NCI-H2107 treated with DMSO at 0.1 percent for 48 hours (cell line): Measurements from ENCODE around the gene LCMT2.

ENCODE experiments used
- DNase-seq: peaks from one replicate; lab custom pipeline; 2025; ENCODE audit not compliant: unreplicated experiment; lab: John Stamatoyannopoulos, UW

LCMT2 gene, protein sequence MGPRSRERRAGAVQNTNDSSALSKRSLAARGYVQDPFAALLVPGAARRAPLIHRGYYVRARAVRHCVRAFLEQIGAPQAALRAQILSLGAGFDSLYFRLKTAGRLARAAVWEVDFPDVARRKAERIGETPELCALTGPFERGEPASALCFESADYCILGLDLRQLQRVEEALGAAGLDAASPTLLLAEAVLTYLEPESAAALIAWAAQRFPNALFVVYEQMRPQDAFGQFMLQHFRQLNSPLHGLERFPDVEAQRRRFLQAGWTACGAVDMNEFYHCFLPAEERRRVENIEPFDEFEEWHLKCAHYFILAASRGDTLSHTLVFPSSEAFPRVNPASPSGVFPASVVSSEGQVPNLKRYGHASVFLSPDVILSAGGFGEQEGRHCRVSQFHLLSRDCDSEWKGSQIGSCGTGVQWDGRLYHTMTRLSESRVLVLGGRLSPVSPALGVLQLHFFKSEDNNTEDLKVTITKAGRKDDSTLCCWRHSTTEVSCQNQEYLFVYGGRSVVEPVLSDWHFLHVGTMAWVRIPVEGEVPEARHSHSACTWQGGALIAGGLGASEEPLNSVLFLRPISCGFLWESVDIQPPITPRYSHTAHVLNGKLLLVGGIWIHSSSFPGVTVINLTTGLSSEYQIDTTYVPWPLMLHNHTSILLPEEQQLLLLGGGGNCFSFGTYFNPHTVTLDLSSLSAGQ

DNA sequence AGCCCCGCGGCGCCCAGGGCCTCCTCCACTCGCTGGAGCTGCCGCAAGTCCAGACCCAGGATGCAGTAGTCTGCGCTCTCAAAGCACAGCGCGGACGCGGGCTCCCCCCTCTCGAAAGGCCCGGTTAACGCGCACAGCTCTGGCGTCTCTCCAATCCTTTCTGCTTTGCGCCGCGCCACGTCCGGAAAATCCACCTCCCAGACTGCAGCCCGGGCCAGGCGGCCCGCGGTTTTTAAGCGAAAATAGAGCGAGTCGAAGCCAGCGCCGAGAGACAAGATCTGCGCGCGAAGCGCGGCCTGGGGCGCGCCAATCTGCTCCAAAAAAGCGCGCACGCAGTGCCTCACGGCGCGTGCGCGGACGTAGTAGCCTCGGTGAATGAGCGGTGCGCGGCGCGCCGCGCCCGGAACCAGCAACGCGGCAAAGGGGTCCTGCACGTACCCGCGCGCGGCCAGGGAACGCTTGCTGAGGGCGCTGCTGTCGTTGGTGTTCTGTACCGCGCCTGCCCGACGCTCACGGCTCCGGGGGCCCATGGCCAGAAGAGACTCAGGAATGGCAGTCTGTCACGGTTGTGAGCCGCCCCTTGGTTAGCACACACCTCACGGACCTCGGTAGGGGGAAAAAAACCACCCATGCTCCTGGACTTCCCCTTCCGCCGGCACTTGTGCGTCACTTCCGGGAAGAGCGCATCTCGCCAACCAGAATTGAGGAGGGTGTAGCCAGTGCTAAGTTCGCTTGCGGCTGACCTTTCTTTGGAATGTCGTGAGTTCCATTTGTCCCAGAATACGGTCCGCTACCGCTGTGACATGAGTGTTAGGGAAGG, at the start of gene LCMT2:
Gene LCMT2, minus strand, starts transcription at position 614 of the 820 bp plus-strand sequence. Its CDS starts 84 bp downstream, at position 530.
- peak; percentile 40 for DNase-seq

DNA sequence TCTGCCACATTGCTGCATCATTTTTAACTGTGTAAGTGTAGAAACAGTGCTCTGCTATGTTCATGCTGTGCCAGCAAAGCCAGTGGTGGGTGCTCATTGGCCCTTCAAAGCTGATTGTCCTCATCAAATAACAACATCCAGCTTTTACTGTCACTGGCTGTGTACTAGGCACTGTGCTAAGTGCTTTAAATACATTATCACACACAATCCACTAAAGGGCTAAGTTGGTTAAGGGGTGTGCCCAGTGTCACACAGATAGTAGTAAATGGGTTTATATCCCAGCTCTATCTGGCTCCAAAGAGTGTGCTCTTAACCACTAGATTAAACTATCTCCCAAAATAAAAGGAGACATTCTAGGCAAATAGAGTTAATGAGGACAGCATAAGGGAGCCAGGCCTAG, 48.2 kb upstream of the LCMT2 start:
- no peak for DNase-seq

DNA sequence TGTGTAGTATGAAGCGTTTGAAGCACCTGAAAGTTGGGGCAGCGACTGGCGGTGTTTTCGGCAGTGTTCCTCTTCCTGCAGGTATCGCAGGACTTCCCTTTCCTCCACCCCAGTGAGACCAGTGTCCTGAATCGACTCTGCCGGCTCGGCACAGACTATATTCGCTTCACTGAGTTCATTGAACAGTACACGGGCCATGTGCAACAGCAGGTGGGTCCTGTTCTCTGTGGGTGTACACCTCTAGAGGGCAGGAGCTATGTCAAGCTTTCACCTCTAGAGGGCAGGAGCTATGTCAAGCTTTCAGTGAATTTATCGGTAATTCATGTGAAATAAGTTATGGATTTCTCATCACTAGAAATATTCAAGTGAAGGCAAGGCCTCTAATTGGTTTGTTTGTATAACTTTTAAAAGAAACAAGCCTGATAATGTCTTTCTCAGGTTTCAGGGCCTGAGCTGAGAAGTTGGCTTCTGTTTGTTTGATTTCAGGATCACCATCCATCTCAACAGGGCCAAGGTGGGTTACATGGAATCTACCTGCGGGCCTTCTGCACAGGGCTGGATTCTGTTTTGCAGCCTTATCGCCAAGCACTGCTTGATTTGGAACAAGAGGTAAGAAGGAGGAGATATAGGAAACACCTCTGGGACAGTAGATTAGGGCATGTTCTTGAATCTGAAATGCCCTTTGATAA, 45.8 kb upstream of the LCMT2 start:
- DNase-seq, result no peak

DNA sequence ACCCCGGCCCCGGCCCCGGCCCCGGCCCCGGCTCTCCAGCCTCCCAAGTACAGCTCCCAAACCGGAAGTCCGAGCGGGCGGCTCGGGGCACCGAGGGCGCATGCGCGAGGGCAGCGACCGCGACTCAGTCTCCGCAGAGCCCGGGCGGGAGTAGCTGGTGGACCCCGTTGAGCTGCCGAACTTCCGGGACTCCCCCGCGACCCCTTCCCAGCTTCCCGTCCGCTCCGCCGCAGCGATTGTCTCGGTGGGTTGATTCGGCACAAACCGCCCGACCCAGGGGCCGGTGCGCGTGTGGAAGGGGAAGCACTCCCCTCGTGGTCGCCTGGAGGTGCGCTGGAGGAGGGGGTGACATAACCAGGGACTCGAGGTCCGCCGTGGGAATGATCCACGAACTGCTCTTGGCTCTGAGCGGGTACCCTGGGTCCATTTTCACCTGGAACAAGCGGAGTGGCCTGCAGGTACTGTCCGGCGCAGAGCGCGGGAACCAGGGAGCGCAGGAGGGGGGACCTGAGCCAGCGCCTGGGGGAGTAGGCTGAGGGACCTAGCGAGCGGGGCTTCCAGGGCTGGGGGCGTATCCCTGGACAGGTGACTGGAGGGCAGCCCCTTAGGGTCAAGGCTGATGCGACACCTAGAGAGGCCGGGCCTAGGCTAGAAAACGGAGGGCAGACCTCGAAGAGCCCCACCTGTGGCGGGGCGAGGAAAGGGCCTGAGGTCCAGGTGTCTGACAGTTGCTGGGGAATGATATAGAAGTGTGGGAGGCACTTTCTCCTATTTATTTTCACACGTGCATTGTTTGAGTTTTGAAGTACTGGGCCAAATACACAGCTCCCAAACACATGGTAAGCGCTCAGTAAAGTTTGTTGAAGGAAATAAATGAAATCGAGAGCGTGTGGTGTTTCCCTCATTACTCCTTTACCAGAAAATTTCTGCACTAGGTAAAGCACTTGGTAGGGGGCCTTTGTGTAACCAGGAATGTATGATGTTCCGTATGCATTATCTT, 40.9 kb upstream of the LCMT2 start, which contains the start of the genes TUBGCP4 and ZSCAN29:
Gene TUBGCP4, plus strand, starts transcription at position 127 of the 1,000 bp plus-strand sequence. Its CDS starts 254 bp downstream, at position 381.
Gene ZSCAN29, minus strand, starts transcription at position 69 of the 1,000 bp plus-strand sequence. CDS start 1,130 bp downstream, outside the sequence.
- peak; percentile 14 for DNase-seq

DNA sequence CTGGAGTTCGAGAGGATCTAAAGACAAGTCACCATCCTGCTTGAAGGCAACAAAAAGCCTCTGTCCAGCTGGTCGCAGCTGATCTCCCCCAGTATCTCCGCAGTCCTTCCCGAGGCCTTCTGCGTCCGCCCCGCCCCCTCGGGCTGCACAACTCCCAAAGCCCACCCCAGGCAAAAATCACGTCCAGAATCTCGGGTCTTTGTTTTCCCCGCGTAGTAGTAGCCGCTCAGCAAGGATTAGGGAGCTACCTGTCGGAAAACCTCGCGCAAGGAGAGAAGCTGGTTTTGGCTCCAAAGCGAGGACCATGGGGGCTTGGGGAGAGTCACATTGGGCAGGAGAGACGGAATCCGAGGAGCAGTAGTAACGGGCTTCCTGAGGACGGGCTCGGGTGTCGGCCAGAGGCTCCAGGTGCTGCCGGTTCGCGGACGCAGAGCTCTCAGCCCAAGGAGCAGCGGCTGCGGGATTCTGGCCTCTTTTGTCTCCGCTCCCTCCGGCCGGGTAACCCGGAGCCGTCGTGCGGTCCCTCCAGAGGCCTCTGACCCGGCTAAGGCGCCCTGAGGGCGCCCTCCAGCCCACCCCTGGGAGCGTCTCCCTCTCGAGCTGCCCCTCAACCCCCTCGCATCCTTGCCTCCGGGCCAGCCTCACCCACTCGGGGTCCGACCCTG, 40.1 kb upstream of the LCMT2 start:
- DNase-seq, result no peak

DNA sequence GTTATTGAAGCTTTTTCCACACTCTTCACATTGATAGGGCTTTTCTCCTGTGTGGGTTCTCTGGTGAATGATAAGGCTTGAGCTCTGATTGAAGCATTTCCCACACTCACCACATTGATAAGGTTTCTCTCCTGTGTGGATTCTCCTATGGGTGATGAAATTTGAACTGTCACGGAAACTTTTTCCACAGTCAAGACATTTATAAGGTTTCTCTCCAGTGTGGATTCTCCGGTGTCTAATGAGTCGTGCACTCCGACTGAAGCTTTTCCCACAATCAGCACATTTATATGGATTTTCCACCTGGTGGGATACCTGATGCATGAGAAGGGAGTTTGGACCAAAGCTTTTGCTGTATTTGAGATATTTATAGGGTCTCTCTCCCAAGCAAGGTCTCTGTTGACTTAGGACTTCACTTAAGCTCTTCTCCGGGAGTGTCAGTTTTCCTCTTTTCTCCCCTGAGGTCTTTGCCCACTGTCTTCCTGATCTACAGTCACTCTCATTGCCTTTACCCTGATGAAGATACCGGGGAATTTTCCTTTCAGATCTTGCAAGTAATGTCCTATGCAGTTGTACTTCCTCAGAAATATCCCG, 31.0 kb upstream of the LCMT2 start:
- no peak for DNase-seq

DNA sequence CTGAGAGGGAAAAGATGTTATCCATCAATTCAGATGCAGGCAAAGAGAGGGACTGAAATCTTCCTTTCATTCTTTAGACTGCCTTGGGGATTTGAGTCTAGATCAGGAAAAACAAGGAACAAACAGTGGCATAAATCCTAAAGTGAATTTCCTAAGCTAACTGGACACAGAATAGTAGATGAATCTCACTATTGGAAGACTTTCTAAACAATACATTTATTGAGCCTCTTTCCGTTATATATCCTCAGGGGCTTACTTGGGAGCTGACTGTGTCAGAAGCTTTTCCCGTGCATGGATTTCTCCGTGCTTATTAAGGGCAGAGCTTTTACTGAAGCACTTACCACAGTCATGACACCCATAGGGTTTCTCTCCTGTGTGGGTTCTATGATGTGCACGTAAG, 30.4 kb upstream of the LCMT2 start:
- DNase-seq, result no peak

DNA sequence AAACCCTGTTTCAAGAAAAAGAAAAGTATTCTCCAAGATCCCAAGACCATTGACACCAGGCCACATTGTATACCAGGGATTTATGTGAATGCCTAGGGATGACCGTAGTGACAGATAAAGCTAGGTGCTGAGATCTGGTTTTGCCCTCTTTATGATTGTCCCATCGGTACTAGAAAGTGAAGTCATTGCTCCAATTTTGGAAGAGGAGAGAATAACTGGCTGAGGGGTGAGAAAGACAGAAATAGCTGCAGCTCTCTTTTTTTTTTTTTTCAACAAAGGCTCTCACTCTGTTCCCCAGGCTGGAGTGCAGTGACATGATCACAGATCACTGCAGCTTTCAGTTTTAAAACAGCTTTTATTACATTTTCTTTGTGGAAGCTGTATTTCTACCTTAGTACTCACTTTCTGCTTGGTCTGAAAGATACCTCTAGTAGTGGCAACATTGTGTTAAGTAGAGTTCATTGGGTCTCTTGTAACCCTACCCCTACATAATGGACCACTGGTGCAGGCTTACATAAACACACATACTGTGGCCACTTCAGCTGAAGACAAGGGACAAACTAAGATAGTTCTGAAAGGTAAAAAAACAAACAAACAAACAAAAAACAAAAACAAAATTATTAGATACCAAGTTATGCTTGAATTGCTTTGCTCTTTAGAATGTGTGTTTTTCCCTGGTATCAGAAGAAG, 22.5 kb upstream of the LCMT2 start:
- no peak for DNase-seq

DNA sequence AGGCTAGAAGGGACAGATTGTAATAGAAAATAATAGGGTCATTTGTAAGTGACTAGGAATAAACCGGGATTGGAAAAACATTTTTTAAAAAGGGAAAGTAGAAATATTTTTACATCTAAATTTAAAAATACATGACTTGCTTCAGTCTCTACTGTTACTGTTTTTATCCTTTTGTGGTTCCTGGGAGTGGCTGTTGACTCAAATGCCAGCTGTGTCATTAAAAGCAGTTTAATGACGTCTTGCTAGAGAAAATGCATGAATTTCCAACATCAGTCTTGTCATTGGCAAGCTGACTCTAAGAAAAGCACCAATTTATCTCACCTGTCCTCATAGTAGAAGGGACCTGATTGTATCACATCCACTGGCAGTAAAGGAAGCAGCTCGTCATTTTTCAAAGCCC, 16.7 kb upstream of the LCMT2 start:
- no peak for DNase-seq

DNA sequence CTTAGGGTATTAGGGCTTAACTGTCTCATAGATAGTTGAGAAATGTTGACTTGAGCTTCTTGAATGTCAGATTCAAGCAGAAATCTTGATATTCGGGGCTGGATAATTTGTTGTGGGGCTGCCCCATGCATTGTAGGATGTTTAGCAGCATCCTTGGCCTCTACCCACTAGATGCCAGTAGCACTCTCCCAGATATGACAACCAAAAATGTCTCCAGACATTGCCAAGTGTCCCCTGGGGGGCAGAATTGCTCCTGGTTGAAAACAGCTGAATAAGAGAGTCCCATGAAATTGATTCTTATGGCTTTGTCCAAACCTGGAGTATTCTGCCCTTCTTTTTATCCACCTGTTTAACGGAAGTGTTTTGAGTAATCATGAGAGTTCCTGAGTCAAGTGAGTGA, 15.9 kb upstream of the LCMT2 start:
- no peak for DNase-seq

DNA sequence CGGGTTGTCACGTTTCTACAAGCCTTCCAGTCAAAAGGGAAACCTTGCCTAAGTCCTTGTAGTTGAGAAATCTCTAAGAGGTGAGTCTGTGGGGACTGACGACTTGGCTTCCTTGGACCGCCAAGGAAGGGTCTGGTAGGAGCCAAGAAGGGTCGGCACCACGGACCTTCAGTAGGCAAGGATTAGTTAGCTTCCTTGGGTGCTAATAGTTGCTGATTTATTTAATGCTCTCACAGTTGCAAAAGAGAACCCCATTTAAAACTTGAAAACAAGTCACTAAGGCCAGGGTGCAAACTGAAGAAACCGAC, 361 bp upstream of the LCMT2 start:
- DNase-seq, result no peak

DNA sequence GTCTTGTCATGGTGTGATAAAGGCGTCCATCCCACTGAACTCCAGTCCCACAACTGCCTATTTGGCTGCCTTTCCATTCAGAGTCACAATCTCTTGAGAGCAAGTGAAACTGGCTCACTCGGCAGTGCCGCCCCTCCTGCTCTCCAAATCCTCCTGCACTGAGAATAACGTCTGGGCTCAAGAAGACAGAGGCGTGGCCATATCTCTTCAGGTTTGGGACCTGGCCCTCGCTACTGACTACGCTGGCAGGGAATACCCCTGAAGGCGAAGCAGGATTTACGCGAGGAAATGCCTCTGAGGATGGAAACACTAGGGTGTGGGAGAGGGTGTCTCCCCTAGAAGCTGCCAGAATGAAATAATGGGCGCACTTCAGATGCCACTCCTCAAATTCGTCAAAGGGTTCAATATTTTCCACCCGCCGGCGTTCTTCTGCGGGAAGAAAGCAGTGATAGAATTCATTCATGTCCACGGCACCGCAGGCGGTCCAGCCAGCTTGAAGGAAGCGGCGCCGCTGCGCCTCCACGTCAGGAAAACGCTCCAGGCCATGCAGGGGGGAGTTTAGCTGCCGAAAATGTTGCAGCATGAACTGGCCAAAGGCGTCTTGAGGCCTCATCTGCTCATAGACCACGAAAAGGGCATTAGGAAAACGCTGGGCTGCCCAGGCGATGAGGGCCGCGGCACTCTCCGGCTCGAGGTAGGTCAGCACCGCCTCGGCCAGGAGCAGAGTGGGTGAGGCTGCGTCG, 985 bp downstream of the LCMT2 start:
- DNase-seq, result no peak

DNA sequence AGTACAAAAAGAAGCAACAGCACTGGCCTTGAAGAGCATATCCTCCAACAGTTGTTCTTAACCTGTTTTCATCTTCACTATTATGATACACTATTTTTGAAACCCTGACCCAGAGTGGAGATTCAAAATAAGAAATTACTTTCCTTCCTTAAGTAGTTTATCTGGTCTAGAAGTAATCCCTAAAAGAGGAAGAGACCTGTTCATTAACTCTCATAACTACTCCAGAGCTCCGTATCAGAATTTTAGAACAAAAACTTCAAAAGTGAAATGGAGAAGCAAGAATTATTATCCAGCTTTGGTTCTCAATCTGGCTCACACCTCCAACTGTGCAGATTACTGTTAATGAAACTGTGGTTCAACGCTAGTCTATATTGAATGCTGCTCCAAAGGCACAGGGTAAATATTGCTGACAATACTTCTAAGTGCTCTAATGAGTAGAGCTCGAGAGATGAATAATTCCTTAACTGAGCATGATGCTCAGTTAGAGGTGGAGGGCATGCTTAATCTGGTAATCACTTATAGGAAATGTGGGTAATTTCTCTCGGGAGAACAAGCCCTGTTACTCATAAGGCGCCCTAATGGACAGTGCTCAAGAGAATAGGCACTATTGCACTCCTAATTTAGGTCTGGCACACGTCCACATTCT, 5.2 kb downstream of the LCMT2 start:
- DNase-seq, result no peak

DNA sequence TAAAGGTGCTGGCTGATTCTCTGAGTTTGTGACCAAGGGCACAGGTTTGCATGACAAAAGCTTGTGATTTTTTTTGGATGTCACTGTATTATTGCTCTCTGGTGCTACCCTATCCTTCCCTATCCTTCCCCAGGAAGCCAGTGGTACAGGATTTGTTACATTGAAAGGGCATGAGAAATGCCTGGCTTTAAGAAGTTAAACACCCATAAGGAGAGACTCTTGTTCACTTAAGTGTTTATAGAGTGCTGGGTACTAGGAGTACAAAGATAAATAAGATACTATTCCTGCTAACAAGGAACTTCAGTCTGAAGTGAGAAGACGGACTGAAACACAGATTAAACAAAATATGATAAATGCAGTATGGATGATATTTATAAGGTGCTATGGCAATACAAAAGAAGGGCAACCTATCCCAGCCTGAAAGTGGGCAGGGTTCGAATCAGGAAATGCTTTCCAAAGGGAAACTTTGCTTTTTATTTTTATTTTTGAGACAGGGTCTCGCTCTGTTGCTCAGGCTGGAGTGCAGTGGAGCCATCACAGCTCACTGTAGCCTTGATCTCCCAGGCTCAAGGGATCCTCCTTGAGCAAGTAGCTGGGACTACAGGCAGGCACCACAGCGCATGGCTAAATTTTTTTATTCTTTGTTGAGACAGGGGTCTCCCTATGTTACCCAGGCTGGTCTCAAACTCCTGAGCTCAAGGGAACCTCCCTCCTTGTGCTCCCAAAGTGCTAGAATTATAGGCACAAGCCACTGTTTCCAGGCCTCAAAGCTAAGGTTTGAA, 11.2 kb downstream of the LCMT2 start:
- no peak for DNase-seq

DNA sequence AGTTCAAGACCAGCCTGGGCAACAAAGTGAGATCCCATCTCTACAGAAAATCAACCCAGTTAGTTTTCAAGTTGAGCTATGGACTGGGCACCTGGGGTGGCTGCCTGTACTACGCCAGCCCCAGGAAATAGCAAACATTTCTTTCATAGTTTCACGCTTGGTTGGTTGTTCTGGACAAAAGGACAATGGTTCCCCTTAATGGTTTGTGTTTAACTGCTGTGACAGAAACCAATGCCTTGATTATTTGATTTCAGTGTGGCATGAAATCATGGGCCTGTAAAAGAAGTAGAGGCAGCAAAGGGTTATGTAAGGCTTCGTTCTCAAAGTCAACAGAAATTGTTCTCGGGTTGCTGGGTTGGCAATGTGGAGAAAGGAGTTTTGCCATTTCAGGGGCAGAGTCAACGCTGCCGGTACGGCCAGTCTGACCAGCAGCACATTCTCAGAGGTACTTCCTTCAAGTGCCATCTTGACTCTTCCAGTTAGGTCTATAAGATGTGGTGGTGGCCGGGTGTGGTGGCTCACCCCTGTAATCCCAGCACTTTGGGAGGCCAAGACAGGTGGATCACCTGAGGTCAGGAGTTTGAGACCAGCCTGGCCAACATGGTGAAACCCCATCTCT, 12.7 kb downstream of the LCMT2 start:
- no peak for DNase-seq

DNA sequence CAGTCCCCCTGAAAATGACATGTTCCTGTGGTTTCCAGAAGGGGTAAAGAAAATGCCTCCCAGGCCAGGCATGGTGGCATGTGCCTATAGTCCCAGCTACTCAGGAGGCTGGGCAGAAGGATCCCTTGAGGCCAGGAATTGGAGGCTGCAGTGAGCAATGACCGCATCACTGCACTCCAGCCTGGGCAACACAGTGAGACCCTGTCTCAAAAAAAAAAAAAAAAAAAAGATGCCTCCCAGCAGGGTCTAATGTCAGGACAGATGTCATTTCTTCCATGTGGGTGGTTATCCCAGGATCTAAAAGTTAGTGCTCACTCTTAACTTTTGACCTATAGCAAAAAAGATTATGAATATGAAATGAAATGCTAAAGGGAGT, 13.4 kb downstream of the LCMT2 start:
- no peak for DNase-seq
